Endothelial cell of umbilical vein (primary cell): Measurements from ENCODE around the gene FIBCD1. TPM values are rescaled to one million over a fixed set of nuclear protein-coding genes. Genes with fewer than 3 reads are reported as not detected.

Experiments
- BruUV-seq: library from RNA; stranded (reverse); fragments of 400-500 nt; replicated peaks from 2 replicates; lab custom pipeline; 2021; lab: Mats Ljungman, UMichigan
- CTCF ChIA-PET: fragments of 300-600, 350-600 bp; sonication (Branson Sonifier 250); formaldehyde crosslinking; loops from one replicate; lab custom pipeline; 2021; ENCODE audit warnings: antibody characterized with exemption, inconsistent platforms; lab: Charles Lee
- POLR2A ChIA-PET: fragments of 300-600, 350-600 bp; sonication (Branson Sonifier 250); formaldehyde crosslinking; loops from one replicate; lab custom pipeline; 2021; ENCODE audit warnings: antibody characterized with exemption, inconsistent platforms; lab: Charles Lee
- DNase-seq: peaks from one replicate; pipeline ENCODE4 v3.0.0-alpha.2; 2011; ENCODE audit warnings: low read depth, low spot score
- FAIRE-seq: peaks from 2 replicates; lab custom pipeline; 2011; peaks lifted over from hg19 to GRCh38; lab: Jason Lieb, UNC
- H2AFZ ChIP-seq: 2 replicates; pipeline ENCODE4 v1.6.0; 2012; ENCODE audit warnings: low read depth, low read length, control low read depth, inconsistent platforms
- H3K27ac ChIP-seq: 2 replicates; pipeline ENCODE4 v1.5.1; 2011; ENCODE audit warnings: low read depth, mild to moderate bottlenecking, control low read depth, low read length, moderate library complexity; ENCODE audit not compliant: insufficient read depth
- H3K27me3 ChIP-seq, 2 experiments: 2 replicates each; pipeline versions ENCODE4 v1.6.0 to v1.6.1; 2011; ENCODE audit warnings: low read length in 2 of 2, mixed read lengths in 1 of 2; ENCODE audit not compliant: control insufficient read depth in 2 of 2, insufficient read depth in 2 of 2
- H3K36me3 ChIP-seq, 2 experiments: 2 replicates in 1 of 2; 3 replicates in 1 of 2; pipeline ENCODE4 v1.5.1; 2011; ENCODE audit warnings: low read length in 2 of 2, mild to moderate bottlenecking in 1 of 2, moderate library complexity in 1 of 2; ENCODE audit not compliant: control insufficient read depth in 2 of 2, insufficient read depth in 2 of 2; ENCODE audit errors: extremely low read depth in 1 of 2
- H3K4me1 ChIP-seq: 3 replicates; pipeline ENCODE4 v1.5.1; 2011; ENCODE audit warnings: mild to moderate bottlenecking, low read length; ENCODE audit not compliant: control insufficient read depth, insufficient read depth; ENCODE audit errors: extremely low read depth
- H3K4me2 ChIP-seq: 2 replicates; pipeline ENCODE4 v1.6.1; 2011; ENCODE audit warnings: low read length, control low read depth, mixed read lengths; ENCODE audit not compliant: insufficient read depth
- H3K4me3 ChIP-seq, 3 experiments: fragments of 200-600 bp in 1 of 3; sonication (generic), shearing (Covaris generic) in 1 of 3; replicated peaks in 1 of 3; 2 replicates each; pipeline ENCODE4 v1.5.1; 2011 to 2016; ENCODE audit warnings: control low read depth in 3 of 3, low read length in 3 of 3, mild to moderate bottlenecking in 2 of 3, inconsistent platforms in 1 of 3, low read depth in 1 of 3, moderate library complexity in 1 of 3; ENCODE audit not compliant: insufficient read depth in 1 of 3
- H3K79me2 ChIP-seq: 2 replicates; pipeline ENCODE4 v1.6.0; 2012; ENCODE audit warnings: low read length, inconsistent platforms; ENCODE audit not compliant: control insufficient read depth, insufficient read depth
- H3K9ac ChIP-seq: replicated peaks from 2 replicates; pipeline ENCODE3; 2011; ENCODE audit warnings: low read length, control low read depth; ENCODE audit not compliant: insufficient read depth; ENCODE audit errors: extremely low read depth
- H3K9me1 ChIP-seq: replicated peaks from 3 replicates; pipeline ENCODE4 v1.6.0; 2011; ENCODE audit warnings: mild to moderate bottlenecking, low read length; ENCODE audit not compliant: control insufficient read depth, insufficient read depth; ENCODE audit errors: extremely low read depth
- H3K9me3 ChIP-seq: replicated peaks from 2 replicates; pipeline ENCODE4 v1.5.1; 2012; ENCODE audit warnings: low read length, inconsistent platforms; ENCODE audit not compliant: control insufficient read depth, insufficient read depth
- H4K20me1 ChIP-seq: replicated peaks from 2 replicates; pipeline ENCODE3; 2011; ENCODE audit warnings: mild to moderate bottlenecking, low read length; ENCODE audit not compliant: control insufficient read depth, insufficient read depth; ENCODE audit errors: extremely low read depth
- CTCF ChIP-seq, 2 donors: IDR thresholded peaks; 1 replicate in 1 of 2; 2 replicates in 1 of 2; pipeline ENCODE4 v1.5.1; 2011; ENCODE audit warnings: low read length in 2 of 2, mild to moderate bottlenecking in 2 of 2, moderate library complexity in 2 of 2, control low read depth in 1 of 2, inconsistent platforms in 1 of 2, low read depth in 1 of 2; ENCODE audit not compliant: insufficient read depth in 1 of 2; ENCODE audit errors: extremely low read depth in 1 of 2
- EZH2 ChIP-seq: IDR thresholded peaks from 2 replicates; pipeline ENCODE4 v1.6.1; 2012; ENCODE audit warnings: borderline replicate concordance, low read depth, mild to moderate bottlenecking, moderate library complexity, low read length, inconsistent platforms; ENCODE audit not compliant: severe bottlenecking
- FOS ChIP-seq: IDR thresholded peaks from 2 replicates; pipeline ENCODE4 v1.6.1; 2011; ENCODE audit warnings: mild to moderate bottlenecking, low read length, moderate library complexity, borderline replicate concordance; ENCODE audit not compliant: insufficient read depth
- GATA2 ChIP-seq: IDR thresholded peaks from 2 replicates; pipeline ENCODE4 v1.7.0; 2011; ENCODE audit warnings: low read depth, mild to moderate bottlenecking, moderate library complexity, mixed read lengths, low read length; ENCODE audit not compliant: insufficient read length, insufficient read depth
- JUN ChIP-seq: IDR thresholded peaks from 2 replicates; pipeline ENCODE4 v1.6.1; 2011; ENCODE audit warnings: borderline replicate concordance, low read depth; ENCODE audit not compliant: insufficient read length, insufficient read depth
- MAX ChIP-seq: IDR thresholded peaks from 2 replicates; pipeline ENCODE4 v1.6.1; 2011; ENCODE audit not compliant: insufficient read depth, insufficient read length
- MYC ChIP-seq: IDR thresholded peaks from one replicate; pipeline ENCODE4 v1.6.1; 2011; ENCODE audit warnings: mild to moderate bottlenecking, low read depth, low read length
- POLR2A ChIP-seq: IDR thresholded peaks from 2 replicates; pipeline ENCODE4 v1.6.1; 2012; ENCODE audit warnings: low read depth, mild to moderate bottlenecking, control low read depth, low read length
- POLR2AphosphoS5 ChIP-seq: IDR thresholded peaks from 2 replicates; pipeline ENCODE4 v1.6.1; 2012; ENCODE audit warnings: low read depth, mild to moderate bottlenecking, control low read depth, low read length, moderate library complexity; ENCODE audit not compliant: insufficient read depth
- dilution Hi-C: fragments of 300-500 bp; cut with MboI; formaldehyde crosslinking; loops from one replicate; pipeline ENCODE4 v1.15.0; 2019; ENCODE audit warnings: low sequenced_read_pairs; ENCODE audit not compliant: extremely low pct_ligation_motif_present
- intact Hi-C: fragments of 100-400 bp; cut with micrococcal nuclease; formaldehyde crosslinking; loops from one replicate; pipeline ENCODE4 v1.10.0; 2022
- polyA plus RNA-seq, 4 experiments: library from polyadenylated mRNA; depleted of rRNA in 3 of 4; stranded (reverse) in 3 of 4; unstranded in 1 of 4; fragments of >200 nt; gene quantifications; 2 replicates each; pipeline versions ENCODE4 v1.2.1 to v1.2.3, GENCODE V29; 2011 to 2012; ENCODE audit warnings: missing spikeins in 1 of 4
- total RNA-seq: library from RNA; stranded (reverse); gene quantifications from 2 replicates; pipeline ENCODE4 v1.2.3, GENCODE V29; 2021

The FIBCD1 gene
- total and polyA plus RNA-seq, 2 donors (not counting 3 experiments of a cell fraction or from before 2014, with no cell fraction given), result 0.14 TPM; not detected in 1

DNA sequence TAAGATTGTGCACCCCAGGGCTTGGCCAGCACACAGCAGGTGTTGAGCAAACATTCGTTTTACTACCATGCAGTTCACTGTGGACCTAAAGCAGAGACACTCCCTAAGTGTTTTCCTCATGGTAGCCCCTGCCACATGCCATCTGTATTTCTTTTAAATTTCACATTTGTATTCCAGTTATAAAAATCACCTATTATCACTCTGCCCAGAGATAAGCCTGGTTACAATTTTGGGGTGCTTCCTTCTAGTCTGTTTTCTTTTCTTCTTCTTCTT lies 10.9 kb upstream of the FIBCD1 start:
- POLR2A ChIA-PET, result no interaction called here

More for the DNA sequence above, 10.9 kb upstream of the FIBCD1 start:
- Histone ChIP-seq H3K4me1 (no peaks in the 10 kb centered on the region), H3K9me3 (no peaks in the 10 kb centered on the region), H4K20me1 (no peaks in the 10 kb centered on the region), H3K27me3 (peaks cover 3 to 7% of the 10 kb centered on the region in 2 experiments), H3K9ac (no peak overlapping the region), H2AFZ (no peak overlapping the region), H3K4me3 (no peak overlapping the region), H3K9me1 (no peaks in the 10 kb centered on the region), H3K27ac (no peak overlapping the region), H3K36me3 (no peaks in the 10 kb centered on the region), H3K79me2 (no peaks in the 10 kb centered on the region), H3K4me2 (no peak overlapping the region)
- no peak for FAIRE-seq
- dilution Hi-C loops, result no loop called here
- TF ChIP-seq MAX, result no peak
- TF ChIP-seq POLR2AphosphoS5, result no peak
- TF ChIP-seq FOS, result no peak
- TF ChIP-seq JUN, result no peak
- no peak for TF ChIP-seq EZH2
- TF ChIP-seq GATA2, result no peak
- no peak for TF ChIP-seq POLR2A
- no peak for TF ChIP-seq CTCF (IDR thresholded peaks at IDR 0.05; ENCODE audit: extremely low read depth in 1 of 2, insufficient read depth in 1 of 2, low read depth in 1 of 2, low read length in 2 of 2)
- TF ChIP-seq MYC, result no peak
- BruUV-seq, result no TSS peak
- intact Hi-C loops, result no loop called here
- DNase-seq, result no peak
- CTCF ChIA-PET, result interaction anchor here (1.3 kb wide), 1 partner anchor 25 kb away, joined by 3 read pairs; no protein-coding TSS in a partner anchor
